ENCODE results near the gene SPRY1. TPM values are rescaled to one million over a fixed set of nuclear protein-coding genes. Genes with fewer than 3 reads are reported as not detected.

Gene SPRY1
- total RNA-seq, 2 experiments from 2014 or later: 137 to 144 TPM

- DNase-seq: peak; percentile 30
- Mint-ChIP-seq H3K4me1 (ENCODE audit: low read depth) (peaks cover 84% of the 10 kb centered on the region), H3K4me3 (peak overlapping the region; percentile 15), H3K36me3 (ENCODE audit: low read depth) (peaks cover 2% of the 10 kb centered on the region), H3K27ac (peak overlapping the region; percentile 100), H3K27me3 (no peaks in the 10 kb centered on the region), H3K9me3 (no peaks in the 10 kb centered on the region)
- no peak for TF ChIP-seq CTCF (IDR thresholded peaks at IDR 0.05)
- ChIA-PET POLR2A (interaction anchor here (0.8 to 5.7 kb wide), 2 partner anchors 8 to 20 kb away, joined by 3 to 45 read pairs; partner anchors contain the start of gene SPRY1), CTCF (interaction anchor here (0.7 to 1.5 kb wide), 3 partner anchors 20 to 242 kb away, joined by 3 read pairs; no protein-coding TSS in a partner anchor)
- ATAC-seq: no peak
- intact Hi-C loops (cut with micrococcal nuclease): no loop called here
Measured at GRCh38 chr4:123418351-123418931, 21.8 kb downstream of the SPRY1 start.

- peak overlapping the region; percentile 60 for H3K4me3 Mint-ChIP-seq
- peak overlapping the region; percentile 100 for H3K27ac Mint-ChIP-seq
- peaks cover 88% of the 10 kb centered on the region for H3K4me1 Mint-ChIP-seq (ENCODE audit: low read depth)
- H3K27me3 Mint-ChIP-seq: no peaks in the 10 kb centered on the region
- peaks cover 2% of the 10 kb centered on the region for H3K36me3 Mint-ChIP-seq (ENCODE audit: low read depth)
- H3K9me3 Mint-ChIP-seq: no peaks in the 10 kb centered on the region
- no peak for TF ChIP-seq CTCF (IDR thresholded peaks at IDR 0.05)
- ChIA-PET CTCF (interaction anchor here (2.3 kb wide), 1 partner anchor 24 kb away, joined by 7 read pairs; no protein-coding TSS in a partner anchor), POLR2A (interaction anchor here (1.9 to 5.7 kb wide), 3 partner anchors 8 to 21 kb away, joined by 5 to 45 read pairs (median 9); partner anchors contain the start of gene SPRY1)
- ATAC-seq (peak; percentile 50), DNase-seq (peak; percentile 29)
- intact Hi-C loops (cut with micrococcal nuclease): loop anchor here (2.0 to 5.0 kb wide), 3 partner anchors 23 to 62 kb away; partner anchors contain the start of gene SPRY1
Measured at GRCh38 chr4:123419885-123420755, 23.5 kb downstream of the SPRY1 start.

- peaks cover 80% of the 10 kb centered on the region for H3K4me1 Mint-ChIP-seq (ENCODE audit: low read depth)
- peak overlapping the region; percentile 72 for H3K4me3 Mint-ChIP-seq
- POLR2A ChIA-PET: interaction anchor here (0.6 to 5.7 kb wide), 5 partner anchors 9 to 26 kb away, joined by 3 to 45 read pairs (median 5); partner anchors contain the start of gene SPRY1
Measured at GRCh38 chr4:123421227-123421936, 24.8 kb downstream of the SPRY1 start.

More at GRCh38 chr4:123421227-123421936, 24.8 kb downstream of the SPRY1 start:
- H3K27ac Mint-ChIP-seq: peak overlapping the region; percentile 100
- no peaks in the 10 kb centered on the region for H3K27me3 Mint-ChIP-seq
- CTCF ChIA-PET: interaction anchor here (0.9 to 2.3 kb wide), 3 partner anchors 23 to 143 kb away, joined by 3 to 7 read pairs (median 4); no protein-coding TSS in a partner anchor
- intact Hi-C loops (cut with micrococcal nuclease): loop anchor here (2.0 to 5.0 kb wide), 3 partner anchors 21 to 61 kb away; partner anchors contain the start of gene SPRY1
- peak; percentile 62 for DNase-seq
- peak; percentile 21 for ATAC-seq
- no peak for TF ChIP-seq CTCF (IDR thresholded peaks at IDR 0.05)
- H3K36me3 Mint-ChIP-seq (ENCODE audit: low read depth): no peaks in the 10 kb centered on the region
- no peaks in the 10 kb centered on the region for H3K9me3 Mint-ChIP-seq
